NCI-H2029 treated with DMSO at 0.1 percent for 48 hours (cell line): ENCODE data around the gene SIM1.
"Not testable (repeated sequence)": the region's sequence is repeated elsewhere in the genome, so short reads cannot be mapped to it uniquely, and the experiment has no call there.

Source experiments
- DNase-seq: peaks from one replicate; lab custom pipeline; 2025; lab: John Stamatoyannopoulos, UW

The SIM1 gene

DNA sequence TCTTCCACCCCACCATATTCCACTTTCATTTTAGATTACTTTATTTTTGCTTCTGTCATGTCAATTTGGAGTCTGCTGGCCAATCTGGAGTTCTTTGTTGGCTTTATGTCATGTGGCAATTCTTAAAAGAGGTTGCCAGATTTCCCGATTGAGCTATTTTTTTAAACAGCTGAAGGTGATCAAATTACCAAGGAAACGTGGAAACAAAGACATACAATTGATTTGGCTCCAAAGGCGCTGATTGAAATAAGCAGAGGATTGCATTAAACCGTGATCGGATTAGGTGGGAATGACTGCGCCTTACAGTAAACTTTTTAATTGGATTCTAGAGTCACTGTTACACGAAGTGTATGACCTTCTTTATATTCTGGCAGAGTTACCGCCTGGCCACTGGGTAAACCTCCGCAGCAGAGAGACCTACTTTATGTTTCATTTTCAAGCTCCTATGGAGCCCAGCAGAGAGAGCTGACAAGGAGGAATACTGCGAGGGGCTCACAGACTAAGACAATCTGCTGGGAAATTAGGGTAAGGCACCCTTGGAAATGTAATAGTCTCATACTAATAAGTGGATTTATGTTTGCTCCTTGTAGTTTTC is 37.9 kb downstream of the SIM1 start:
- no peak for DNase-seq

DNA sequence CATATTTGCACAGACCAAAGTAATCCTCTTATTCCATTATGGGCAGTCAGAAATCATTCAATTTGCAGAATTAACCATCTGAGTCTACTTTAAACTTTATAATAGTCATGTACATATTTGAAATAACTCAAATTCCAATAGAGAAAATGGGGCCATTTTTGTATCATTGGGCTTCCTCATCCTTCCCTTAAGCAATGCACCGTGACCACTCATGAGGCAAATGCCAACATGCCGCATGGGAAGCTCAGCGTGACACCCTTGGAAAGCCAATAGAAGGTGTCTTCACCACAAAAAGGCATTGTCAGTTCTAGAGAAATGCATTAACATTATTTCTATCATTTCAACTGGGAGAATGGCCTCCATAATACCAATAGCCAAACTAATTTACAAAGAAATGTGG is 38.5 kb downstream of the SIM1 start:
- no peak for DNase-seq

- no peak for DNase-seq
Observed at GRCh38 chr6:100420711-100421110, 44.0 kb downstream of the SIM1 start.

DNA sequence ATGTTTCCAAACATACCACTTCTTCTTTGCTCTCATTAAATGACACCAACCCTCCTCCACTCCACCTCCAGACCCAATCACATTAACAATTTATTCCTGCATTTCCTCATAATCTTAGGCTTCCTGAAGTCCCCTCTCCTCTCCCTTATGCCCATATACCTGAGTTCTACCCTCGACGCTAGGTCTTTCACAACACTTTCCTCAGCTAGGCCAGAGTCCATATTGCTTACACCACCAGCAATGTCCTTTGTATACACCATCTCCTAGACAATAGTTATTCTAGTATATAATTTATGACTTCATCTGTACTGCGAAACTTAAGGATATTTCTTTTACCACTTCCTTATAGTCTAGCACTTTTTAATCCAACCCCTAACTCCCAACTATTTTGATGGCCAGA is 47.7 kb downstream of the SIM1 start:
- no peak for DNase-seq

DNA sequence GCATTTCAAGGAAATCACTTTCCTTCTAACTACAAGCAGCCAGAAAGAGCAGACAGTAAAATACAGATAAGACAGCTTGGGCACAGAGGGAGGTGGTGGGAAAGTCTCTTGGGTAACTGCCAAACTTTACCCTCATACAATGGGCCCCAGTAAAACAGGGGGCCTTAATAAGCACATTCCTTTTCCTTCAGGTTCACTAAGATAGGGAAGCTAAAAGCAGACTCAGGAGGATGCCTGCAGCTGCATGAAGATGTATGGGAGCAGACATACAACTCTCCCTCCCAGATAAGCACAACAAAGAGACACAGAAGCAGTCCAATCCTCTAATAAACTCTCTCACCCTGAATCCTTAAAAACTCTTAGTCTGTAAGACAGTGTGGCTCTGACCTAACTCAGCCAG is 49.0 kb downstream of the SIM1 start:
- no peak for DNase-seq

GRCh38 chr6:100412872-100413271 is 51.8 kb downstream of the SIM1 start:
- no peak for DNase-seq

- no peak for DNase-seq
Observed at GRCh38 chr6:100404051-100404450, 60.7 kb downstream of the SIM1 start.

GRCh38 chr6:100393493-100393892 is 71.2 kb downstream of the SIM1 start:
- DNase-seq: no peak

DNA sequence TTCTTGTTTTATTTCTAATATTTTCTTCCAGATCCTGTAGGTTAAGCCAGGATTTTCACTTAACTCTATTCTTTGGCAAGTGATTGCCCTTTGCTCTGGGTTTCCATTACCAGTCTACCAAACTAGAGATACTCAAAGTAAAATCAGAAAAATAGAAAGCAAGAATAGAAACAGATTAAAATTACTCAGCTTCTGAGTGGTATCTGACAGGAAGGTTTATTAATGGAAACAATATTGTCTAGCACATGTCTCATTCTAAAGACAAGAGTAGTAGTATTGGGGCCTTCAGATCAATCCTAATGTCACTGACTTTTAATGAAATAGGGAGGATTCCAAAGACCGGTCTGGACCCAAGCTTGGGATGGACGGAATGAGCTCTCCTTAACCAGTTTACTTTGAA is 72.3 kb downstream of the SIM1 start:
- DNase-seq: no peak

DNA sequence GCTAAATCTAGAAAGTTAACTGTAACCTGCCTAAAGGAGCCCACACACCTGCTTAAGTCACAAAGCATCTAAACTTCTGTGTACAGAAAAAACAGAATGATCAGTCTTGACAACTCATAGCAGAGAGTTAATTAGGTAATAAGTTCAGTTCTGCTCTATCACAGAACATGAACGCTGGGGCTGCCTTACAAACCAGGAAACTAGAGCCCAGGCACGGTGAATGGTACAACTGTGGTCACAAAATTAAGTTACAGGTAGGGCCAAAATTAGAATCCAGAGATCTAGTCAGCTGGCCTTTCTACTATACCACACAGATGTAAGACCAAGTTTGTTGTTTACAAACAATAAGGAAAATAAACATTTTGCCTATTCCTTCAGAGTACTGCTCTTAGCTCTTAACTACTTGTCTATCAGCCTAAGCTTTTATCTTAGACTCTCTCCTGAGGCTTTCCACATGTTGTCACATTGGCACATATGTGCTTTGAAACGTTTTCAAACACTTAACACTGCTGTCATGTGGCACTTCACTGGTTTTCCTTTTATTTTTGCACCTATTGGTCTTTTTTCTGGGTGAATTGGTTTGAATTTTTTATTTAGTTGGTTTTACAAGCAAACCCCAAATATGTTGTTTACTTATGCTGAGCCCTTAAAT is 75.7 kb downstream of the SIM1 start:
- no peak for DNase-seq

GRCh38 chr6:100382767-100383195 is 81.9 kb downstream of the SIM1 start:
- DNase-seq: no peak

- DNase-seq: no peak
Observed at GRCh38 chr6:100382031-100382430, 82.7 kb downstream of the SIM1 start.

GRCh38 chr6:100381111-100381510 is 83.6 kb downstream of the SIM1 start:
- no peak for DNase-seq

DNA sequence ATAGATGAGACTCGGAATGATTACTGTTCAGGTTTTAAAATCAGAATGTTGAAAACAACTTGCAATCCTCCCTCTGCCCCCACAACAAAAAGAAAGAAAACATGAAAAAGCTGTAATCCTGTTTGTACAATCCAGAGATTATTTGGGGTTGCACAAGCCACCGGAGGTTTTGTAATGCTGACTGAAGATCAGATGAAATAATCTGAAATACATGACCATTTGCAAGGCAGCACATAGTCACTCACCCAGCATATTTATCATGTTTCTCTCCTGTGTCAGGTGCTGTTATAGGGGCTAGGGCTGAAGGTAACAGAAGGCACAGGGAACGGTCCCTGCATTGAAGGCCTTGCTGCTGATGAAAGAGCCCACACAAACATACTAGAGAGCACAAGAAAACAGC is 85.3 kb downstream of the SIM1 start:
- DNase-seq: no peak

DNA sequence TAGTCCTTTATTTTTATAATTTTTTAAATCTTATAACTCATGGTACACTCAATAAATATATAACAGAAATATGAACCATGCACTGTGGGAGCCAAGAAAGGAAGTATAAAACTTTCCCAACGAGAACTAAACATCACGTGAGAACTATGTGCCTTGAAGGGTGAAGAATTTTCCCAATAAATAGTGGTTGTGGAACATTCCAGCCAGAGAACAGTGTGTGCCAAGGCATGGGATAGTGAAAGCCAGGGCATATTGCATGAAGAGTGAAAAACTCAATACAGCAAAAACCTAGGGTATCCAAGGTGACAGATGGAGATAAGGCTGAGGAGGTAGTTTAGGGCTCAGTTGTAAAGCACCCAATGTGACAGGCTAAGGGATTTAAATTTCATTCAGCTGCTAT is 86.1 kb downstream of the SIM1 start:
- no peak for DNase-seq

DNA sequence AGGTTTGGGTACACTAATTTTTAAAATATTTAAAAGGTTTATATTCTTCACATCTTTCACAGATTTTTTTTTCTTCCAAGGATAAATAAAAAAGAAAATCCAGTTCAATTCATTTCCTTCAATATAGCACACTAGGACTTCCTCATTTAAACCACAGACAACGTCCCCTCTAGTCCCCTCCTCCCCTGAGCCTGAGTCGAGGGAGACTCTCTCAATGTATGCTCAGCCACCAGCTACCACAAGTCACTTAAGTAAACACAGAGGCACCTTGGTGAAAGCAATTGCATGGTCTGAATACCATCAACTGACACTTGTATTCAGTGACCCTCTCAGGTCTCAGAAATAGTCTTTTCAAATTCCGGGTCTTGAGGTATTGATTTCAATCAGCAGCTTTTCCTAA is 88.6 kb downstream of the SIM1 start:
- DNase-seq: no peak

DNA sequence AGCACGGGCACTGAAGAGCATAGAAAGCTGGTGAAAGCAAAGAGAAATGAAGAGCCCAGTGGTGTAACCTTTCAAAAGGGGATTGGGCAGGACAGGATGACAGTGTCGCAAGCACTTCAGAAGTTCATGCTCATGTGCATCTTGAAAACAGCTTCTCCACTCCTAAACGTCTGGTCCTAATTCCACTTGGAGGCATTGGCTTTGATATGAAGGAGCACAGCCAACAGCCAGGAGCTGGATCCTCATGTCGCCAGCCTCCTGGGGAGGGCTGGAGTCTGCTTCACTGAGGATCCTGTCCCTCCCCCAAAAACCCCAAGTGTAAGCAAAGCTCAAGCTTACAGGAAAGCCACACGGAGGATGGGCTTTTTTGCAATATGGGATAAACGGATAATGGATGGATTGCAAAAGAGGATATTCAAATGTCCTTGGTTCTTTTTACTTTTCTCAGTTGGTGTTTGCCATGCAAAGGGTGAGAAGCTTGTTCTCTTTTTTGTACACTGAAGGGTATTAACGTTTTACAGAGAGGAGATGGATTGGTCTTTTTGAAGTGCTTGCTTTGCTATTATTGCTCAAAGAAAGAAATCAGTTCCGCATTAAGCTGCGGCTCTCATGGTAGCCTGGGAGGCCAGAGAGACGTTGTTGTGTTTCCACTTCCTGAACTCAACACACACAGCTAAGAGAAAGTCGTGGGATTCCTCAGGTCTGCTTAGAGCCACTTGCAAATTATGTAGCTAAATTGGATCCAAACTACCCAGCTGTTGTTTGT is 92.2 kb downstream of the SIM1 start:
- DNase-seq: no peak

GRCh38 chr6:100371591-100371990 is 93.1 kb downstream of the SIM1 start:
- no peak for DNase-seq

- DNase-seq: no peak
Observed at GRCh38 chr6:100370265-100370664, 94.5 kb downstream of the SIM1 start.

GRCh38 chr6:100366419-100366818 is 98.3 kb downstream of the SIM1 start:
- no peak for DNase-seq

GRCh38 chr6:100363651-100364050 is 101.1 kb downstream of the SIM1 start:
- no peak for DNase-seq

DNA sequence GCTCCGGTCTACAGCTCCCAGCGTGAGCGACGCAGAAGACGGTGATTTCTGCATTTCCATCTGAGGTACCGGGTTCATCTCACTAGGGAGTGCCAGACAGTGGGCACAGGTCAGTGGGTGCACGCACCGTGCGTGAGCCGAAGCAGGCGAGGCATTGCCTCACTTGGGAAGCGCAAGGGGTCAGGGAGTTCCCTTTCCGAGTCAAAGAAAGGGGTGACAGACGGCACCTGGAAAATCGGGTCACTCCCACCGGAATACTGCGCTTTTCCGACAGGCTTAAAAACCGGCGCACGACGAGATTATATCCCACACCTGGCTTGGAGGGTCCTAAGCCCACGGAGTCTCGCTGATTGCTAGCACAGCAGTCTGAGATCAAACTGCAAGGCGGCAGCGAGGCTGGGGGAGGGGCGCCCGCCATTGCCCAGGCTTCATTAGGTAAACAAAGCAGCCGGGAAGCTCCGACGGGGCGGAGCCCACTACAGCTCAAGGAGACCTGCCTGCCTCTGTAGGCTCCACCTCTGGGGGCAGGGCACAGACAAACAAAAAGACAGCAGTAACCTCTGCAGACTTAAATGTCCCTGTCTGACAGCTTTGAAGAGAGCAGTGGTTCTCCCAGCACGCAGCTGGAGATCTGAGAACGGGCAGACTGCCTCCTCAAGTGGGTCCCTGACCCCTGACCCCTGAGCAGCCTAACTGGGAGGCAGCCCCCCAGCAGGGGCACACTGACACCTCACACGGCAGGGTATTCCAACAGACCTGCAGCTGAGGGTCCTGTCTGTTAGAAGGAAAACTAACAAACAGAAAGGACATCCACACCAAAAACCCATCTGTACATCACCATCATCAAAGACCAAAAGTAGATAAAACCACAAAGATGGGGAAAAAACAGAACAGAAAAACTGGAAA is 109.7 kb downstream of the SIM1 start:
- not testable (repeated sequence) for DNase-seq
